ENCODE results near the gene SLC1A7.
"Not testable (repeated sequence)": the region's sequence is repeated elsewhere in the genome, so short reads cannot be mapped to it uniquely, and the experiment has no call there.

SLC1A7 gene

DNA sequence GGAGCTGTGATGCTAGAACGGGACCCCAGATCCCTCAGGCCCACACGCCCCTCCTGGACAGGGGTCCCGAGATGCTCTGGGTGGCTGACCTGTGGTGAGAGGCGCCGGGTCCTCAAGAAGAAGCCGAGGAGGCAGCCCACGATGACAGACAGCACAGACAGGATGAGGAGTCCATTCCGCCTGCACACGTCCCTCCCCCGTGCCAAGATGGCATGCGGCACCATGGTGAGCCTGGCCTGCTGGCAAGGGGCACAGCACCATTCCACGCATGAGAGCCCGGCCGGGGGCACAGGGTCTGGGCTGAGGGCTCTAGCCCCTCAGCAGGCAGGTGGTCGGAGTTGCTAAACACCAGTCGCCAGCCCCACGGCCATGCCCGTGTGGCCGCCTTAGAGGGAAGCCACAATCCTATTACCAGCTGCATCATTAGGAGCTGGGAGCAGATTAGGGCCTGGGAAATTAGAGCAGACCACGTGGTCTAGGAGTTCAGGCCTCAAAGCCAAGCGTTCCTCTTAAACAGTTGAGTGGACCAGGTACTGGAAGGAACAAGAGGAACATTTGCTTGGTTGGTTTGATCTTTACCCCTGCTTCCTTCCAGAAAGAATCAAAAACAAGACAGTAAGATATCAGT, at the start of gene SLC1A7:
SLC1A7 (minus strand) TSS at position 413 of the 628 bp plus-strand sequence; CDS start at position 224, 189 bp downstream.
- H3K27me3 ChIP-seq: no peaks in the 10 kb centered on the region
- no peak within 1 kb of the TSS for H3K9ac ChIP-seq

DNA sequence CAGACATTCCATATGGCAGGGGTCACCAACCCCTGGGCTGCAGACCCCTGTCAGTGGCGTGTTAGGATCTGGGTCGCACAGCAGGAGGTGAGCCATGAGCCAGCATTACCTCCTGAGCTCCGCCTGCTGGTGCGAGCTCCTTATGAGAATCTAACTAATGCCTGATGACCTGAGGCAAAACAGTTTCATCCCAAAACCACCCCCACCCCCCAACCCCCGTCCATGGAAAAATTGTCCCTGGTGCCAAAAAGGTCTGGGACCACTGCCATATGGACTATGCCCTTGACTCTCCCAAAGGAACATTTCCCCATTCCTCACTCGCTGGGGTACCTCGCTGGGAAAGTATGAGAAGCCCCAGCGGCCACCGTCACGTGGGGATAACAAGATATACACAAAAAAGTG, 47.8 kb upstream of the SLC1A7 start:
- H4K20me1 ChIP-seq: no peaks in the 10 kb centered on the region
- H3K9me3 ChIP-seq (replicated peaks in 1 of 11): peaks cover 0 to 14% (median 6%) of the 10 kb centered on the region in 11 experiments; a peak in 9 of 22 replicates
- H3K4me1 ChIP-seq: peaks cover 0 to 4% (median 0%) of the 10 kb centered on the region in 10 experiments; a peak in 1 of 20 replicates
- no peak overlapping the region for H3K4me3 ChIP-seq
- no peak overlapping the region for H3K9ac ChIP-seq
- no peak for TF ChIP-seq Cebpa-rat (IDR thresholded peaks at IDR 0.05)
- H3K27me3 ChIP-seq: peaks cover 0 to 10% (median 4%) of the 10 kb centered on the region in 11 experiments; a peak in 4 of 22 replicates
- no peak overlapping the region for H3K27ac ChIP-seq
- H3K4me2 ChIP-seq: no peak overlapping the region
- no peaks in the 10 kb centered on the region for H3K36me3 ChIP-seq

More for the DNA sequence above, at the start of gene SLC1A7:
- no peak for TF ChIP-seq Cebpa-rat (IDR thresholded peaks at IDR 0.05)
- Histone ChIP-seq H3K4me2 (no peak within 1 kb of the TSS), H4K20me1 (no peaks in the 10 kb centered on the region), H3K27ac (no peak within 1 kb of the TSS), H3K4me1 (peaks cover 0 to 5% (median 0%) of the 10 kb centered on the region in 10 experiments; a peak in 2 of 20 replicates), H3K36me3 (peaks cover 0 to 5% (median 0%) of the 10 kb centered on the region in 11 experiments; a peak in 2 of 22 replicates), H3K4me3 (no peak within 1 kb of the TSS), H3K9me3 (replicated peaks in 1 of 11) (peaks cover 8 to 13% (median 9%) of the 10 kb centered on the region in 11 experiments)

DNA sequence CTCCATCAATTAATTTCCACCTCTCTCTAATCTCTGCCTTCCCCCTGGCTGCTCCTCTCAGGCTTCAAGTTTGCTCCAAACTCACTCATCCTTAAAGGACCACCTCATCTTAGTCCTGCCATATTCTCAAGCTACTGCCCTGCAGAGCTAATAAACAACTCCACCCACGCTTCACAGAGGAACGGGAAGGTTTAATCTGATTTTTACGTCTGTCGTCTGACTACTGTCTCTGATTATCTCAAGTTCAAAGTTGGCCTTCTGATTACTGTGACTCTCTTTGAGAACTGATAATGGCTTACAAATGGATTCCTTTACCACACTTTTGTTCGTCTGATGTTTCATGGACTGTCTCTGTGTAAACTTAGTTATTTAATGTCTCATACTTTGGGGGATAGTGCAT, 46.6 kb upstream of the SLC1A7 start:
- TF ChIP-seq Cebpa-rat (IDR thresholded peaks at IDR 0.05): no peak
- no peak overlapping the region for H3K27ac ChIP-seq
- no peak overlapping the region for H3K4me3 ChIP-seq
- H3K36me3 ChIP-seq: no peaks in the 10 kb centered on the region
- peaks cover 0 to 10% (median 4%) of the 10 kb centered on the region in 11 experiments; a peak in 4 of 22 replicates for H3K27me3 ChIP-seq
- H3K4me2 ChIP-seq: no peak overlapping the region
- peaks cover 0 to 15% (median 6%) of the 10 kb centered on the region in 11 experiments; a peak in 9 of 22 replicates for H3K9me3 ChIP-seq (replicated peaks in 1 of 11)
- 0 out of 20 replicates have a peak, but pooled peaks cover 0 to 4% (median 0%) of the 10 kb centered on the region in 10 experiments for H3K4me1 ChIP-seq
- no peak overlapping the region for H3K9ac ChIP-seq
- H4K20me1 ChIP-seq: no peaks in the 10 kb centered on the region

DNA sequence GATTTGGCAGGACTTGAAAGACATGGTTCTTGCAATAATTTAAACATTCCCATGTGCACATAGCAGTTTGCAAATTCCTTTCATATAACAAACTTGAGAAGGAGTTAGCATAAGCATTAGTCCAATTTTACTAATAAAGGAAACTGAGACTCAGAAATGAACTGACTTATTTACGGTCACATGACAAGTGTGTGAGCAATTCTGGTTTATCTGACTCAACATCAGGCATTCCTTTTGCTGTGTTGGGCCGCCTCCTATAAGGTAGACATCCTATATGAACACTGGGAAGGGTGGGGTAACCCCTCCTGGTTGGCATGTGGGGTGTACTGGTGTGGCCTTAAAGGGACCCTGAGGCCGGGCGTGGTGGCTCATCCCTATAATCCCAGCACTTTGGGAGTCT, 45.7 kb upstream of the SLC1A7 start:
- H4K20me1 ChIP-seq: no peaks in the 10 kb centered on the region
- peaks cover 0 to 10% (median 4%) of the 10 kb centered on the region in 11 experiments; a peak in 4 of 22 replicates for H3K27me3 ChIP-seq
- no peak overlapping the region for H3K4me2 ChIP-seq
- H3K9me3 ChIP-seq (replicated peaks in 1 of 11): peaks cover 0 to 15% (median 6%) of the 10 kb centered on the region in 11 experiments; a peak in 9 of 22 replicates
- H3K27ac ChIP-seq: no peak overlapping the region
- no peaks in the 10 kb centered on the region for H3K36me3 ChIP-seq
- TF ChIP-seq Cebpa-rat (IDR thresholded peaks at IDR 0.05): no peak
- no peak overlapping the region for H3K9ac ChIP-seq
- no peak overlapping the region for H3K4me3 ChIP-seq
- H3K4me1 ChIP-seq: 0 out of 20 replicates have a peak, but pooled peaks cover 0 to 4% (median 0%) of the 10 kb centered on the region in 10 experiments

DNA sequence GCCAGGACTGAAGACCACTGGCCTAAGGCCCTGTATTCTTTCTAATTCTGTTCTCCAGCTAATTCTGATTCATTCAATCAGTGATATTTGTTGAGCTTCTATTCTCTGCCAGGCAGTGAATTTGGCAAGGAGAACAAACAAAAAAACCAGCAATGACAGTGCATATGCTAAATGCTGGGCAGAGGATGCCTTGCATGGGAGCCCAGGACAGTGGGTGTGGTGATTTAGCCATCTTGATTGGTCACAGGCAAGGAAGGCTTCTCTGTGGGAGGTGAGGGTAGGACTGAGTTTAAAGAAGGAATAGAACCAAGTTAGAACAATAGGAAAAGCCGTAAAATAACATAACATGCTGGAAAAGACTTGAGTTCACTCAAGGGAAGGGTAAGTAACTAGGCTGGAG, 45.0 kb upstream of the SLC1A7 start:
- Histone ChIP-seq H3K4me1 (0 out of 20 replicates have a peak, but pooled peaks cover 0 to 4% (median 0%) of the 10 kb centered on the region in 10 experiments), H3K4me3 (no peak overlapping the region), H3K27me3 (peaks cover 0 to 10% (median 4%) of the 10 kb centered on the region in 11 experiments; a peak in 4 of 22 replicates), H3K9ac (no peak overlapping the region), H3K27ac (no peak overlapping the region), H3K9me3 (replicated peaks in 1 of 11) (peaks cover 0 to 12% (median 3%) of the 10 kb centered on the region in 11 experiments; a peak in 9 of 22 replicates), H3K4me2 (no peak overlapping the region), H4K20me1 (no peaks in the 10 kb centered on the region), H3K36me3 (no peaks in the 10 kb centered on the region)
- TF ChIP-seq Cebpa-rat (IDR thresholded peaks at IDR 0.05): no peak

DNA sequence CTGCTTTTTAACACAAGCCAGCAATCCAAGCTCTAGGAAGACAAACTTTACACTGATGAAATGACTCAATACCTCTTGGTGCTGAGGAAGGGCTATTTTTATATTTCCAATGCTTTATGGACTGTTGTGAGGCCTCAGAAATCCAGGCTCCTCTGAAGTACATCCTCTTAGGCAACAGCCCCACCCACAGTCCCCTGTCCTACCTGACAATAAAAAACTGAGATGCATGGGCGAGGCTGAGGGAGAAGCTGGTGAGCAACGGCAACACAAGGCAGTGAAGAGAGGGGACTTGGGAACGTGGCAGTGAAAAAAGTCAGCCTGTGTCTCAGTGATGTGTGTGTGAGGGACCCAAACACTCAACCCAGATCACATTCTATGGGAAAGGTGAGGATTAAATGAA, 44.1 kb upstream of the SLC1A7 start:
- Histone ChIP-seq H3K4me2 (no peak overlapping the region), H4K20me1 (no peaks in the 10 kb centered on the region), H3K27me3 (peaks cover 0 to 10% (median 4%) of the 10 kb centered on the region in 11 experiments; a peak in 4 of 22 replicates), H3K4me1 (0 out of 20 replicates have a peak, but pooled peaks cover 0 to 4% (median 0%) of the 10 kb centered on the region in 10 experiments), H3K9me3 (replicated peaks in 1 of 11) (0 out of 22 replicates have a peak, but pooled peaks cover 0 to 5% (median 0%) of the 10 kb centered on the region in 11 experiments), H3K27ac (no peak overlapping the region), H3K9ac (no peak overlapping the region), H3K4me3 (no peak overlapping the region), H3K36me3 (no peaks in the 10 kb centered on the region)
- no peak for TF ChIP-seq Cebpa-rat (IDR thresholded peaks at IDR 0.05)

DNA sequence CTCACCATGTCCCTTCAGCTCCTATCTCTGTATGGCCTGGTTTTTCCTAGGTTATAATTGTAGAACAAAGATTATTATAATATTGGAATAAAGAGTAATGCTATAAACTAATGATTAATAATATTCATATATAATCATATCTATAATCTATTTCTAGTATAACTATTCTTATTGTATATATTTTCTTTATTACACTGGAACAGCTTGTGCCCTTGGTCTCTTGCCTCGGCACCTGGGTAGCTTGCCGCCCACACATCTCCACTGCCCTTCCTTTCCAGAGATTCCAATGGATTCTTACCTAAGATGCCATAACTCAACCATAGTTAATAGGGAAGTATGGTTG, 43.5 kb upstream of the SLC1A7 start:
- not testable (repeated sequence) for H3K9me3 ChIP-seq (replicated peaks in 1 of 11); H4K20me1 ChIP-seq; H3K4me2 ChIP-seq; H3K9ac ChIP-seq; H3K27ac ChIP-seq; H3K4me3 ChIP-seq; H3K4me1 ChIP-seq; H3K36me3 ChIP-seq
- peaks cover 0 to 10% (median 4%) of the 10 kb centered on the region in 11 experiments; a peak in 4 of 22 replicates for H3K27me3 ChIP-seq

DNA sequence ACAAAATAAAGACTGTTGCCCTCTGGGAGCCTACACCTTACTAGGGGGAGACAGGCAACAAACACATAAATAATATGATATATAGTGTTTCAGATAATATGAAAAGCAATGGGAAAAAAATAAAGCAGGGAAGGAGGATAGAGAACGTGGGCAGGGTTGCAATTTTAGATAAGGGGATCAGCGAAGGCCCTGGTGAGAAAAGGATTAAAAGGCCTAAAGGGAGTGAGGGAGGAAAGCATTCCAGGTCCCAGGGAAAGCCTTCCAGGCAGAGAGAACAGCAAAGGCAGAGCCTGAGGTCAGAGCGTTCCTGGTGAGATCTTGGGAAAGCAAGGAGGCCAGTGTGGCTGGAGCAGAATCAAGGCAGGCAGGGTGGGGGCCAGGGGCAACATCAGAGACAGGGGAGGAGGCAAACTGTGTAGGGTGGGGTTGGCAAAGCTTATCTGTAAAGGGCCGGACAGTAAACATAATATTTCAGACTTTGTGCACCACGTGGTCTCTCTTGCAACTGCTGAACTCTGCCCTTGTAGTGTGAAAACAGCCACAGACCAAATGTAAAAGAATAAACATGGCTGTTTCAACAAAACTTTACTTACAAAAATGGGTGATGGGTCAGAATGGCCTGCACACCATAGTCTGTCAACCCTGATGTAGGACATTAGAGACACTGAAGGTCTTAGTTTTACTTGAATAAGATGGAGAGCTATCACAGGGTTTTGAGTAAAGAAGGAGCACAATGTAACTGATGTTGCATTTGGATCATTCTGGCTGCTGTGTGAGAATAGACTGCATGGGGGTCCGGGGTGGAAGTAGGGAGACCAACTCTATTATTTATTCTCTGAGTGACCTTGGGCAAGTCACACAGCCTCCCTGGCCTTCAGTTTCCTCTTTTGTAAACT, 40.9 kb upstream of the SLC1A7 start:
- no peaks in the 10 kb centered on the region for H3K36me3 ChIP-seq
- no peaks in the 10 kb centered on the region for H4K20me1 ChIP-seq
- H3K4me2 ChIP-seq: no peak overlapping the region
- H3K4me1 ChIP-seq: 0 out of 20 replicates have a peak, but pooled peaks cover 0 to 4% (median 0%) of the 10 kb centered on the region in 10 experiments
- no peak overlapping the region for H3K27ac ChIP-seq
- no peak overlapping the region for H3K9ac ChIP-seq
- no peak overlapping the region for H3K4me3 ChIP-seq
- peaks cover 0 to 10% (median 4%) of the 10 kb centered on the region in 11 experiments; a peak in 4 of 22 replicates for H3K27me3 ChIP-seq
- no peak for TF ChIP-seq Cebpa-rat (IDR thresholded peaks at IDR 0.05)
- 0 out of 22 replicates have a peak, but pooled peaks cover 0 to 5% (median 0%) of the 10 kb centered on the region in 11 experiments for H3K9me3 ChIP-seq (replicated peaks in 1 of 11)

DNA sequence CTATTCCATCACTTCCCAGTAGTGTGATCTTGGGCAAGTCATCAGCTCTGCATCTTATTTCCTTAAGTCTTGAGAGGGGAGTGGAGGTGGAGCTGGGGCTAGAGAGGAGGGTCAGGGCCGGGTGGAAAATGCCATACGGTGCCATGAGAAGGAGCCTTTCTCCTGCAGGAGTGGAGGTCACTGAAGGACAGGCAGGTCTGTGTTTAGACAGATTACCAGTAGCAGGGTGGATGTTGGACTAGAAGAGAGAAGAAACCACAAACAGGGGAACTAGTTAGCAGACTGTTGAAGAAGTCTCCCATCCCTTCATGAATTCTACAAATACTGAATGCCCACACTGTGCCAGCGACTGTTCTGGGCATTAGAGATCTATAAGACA, 40.3 kb upstream of the SLC1A7 start:
- H4K20me1 ChIP-seq: no peaks in the 10 kb centered on the region
- H3K27ac ChIP-seq: no peak overlapping the region
- H3K9ac ChIP-seq: no peak overlapping the region
- no peak overlapping the region for H3K4me2 ChIP-seq
- TF ChIP-seq Cebpa-rat (IDR thresholded peaks at IDR 0.05): no peak
- no peak overlapping the region for H3K4me3 ChIP-seq
- H3K9me3 ChIP-seq (replicated peaks in 1 of 11): 0 out of 22 replicates have a peak, but pooled peaks cover 0 to 5% (median 0%) of the 10 kb centered on the region in 11 experiments
- H3K27me3 ChIP-seq: peaks cover 0 to 9% (median 4%) of the 10 kb centered on the region in 11 experiments; a peak in 4 of 22 replicates
- H3K36me3 ChIP-seq: no peaks in the 10 kb centered on the region
- 0 out of 20 replicates have a peak, but pooled peaks cover 0 to 4% (median 0%) of the 10 kb centered on the region in 10 experiments for H3K4me1 ChIP-seq
